SK-N-SH (cell line): ENCODE data around the gene CLCN3.

Experiments
- CTCF ChIP-seq: fragments of 200-600 bp; sonication (generic); IDR thresholded peaks from 2 replicates; pipeline ENCODE4 v1.6.1; 2017; ENCODE audit warnings: antibody characterized with exemption, mild to moderate bottlenecking, moderate library complexity
- EP300 ChIP-seq, 2 experiments: IDR thresholded peaks; 2 replicates each; pipeline versions ENCODE4 v1.4.0 to v1.6.1; 2012; ENCODE audit warnings: borderline replicate concordance in 1 of 2, low read depth in 1 of 2, low read length in 1 of 2
- TAF1 ChIP-seq: IDR thresholded peaks from 2 replicates; pipeline ENCODE4 v1.6.1; 2012; ENCODE audit warnings: low read depth, mild to moderate bottlenecking, low read length, moderate library complexity, borderline replicate concordance
- TEAD4 ChIP-seq: IDR thresholded peaks from 2 replicates; pipeline ENCODE4 v1.4.0; 2012; ENCODE audit warnings: mild to moderate bottlenecking, borderline replicate concordance; ENCODE audit not compliant: insufficient read depth

- TF ChIP-seq CTCF (no peak), TAF1 (no peak), EP300 (IDR thresholded peaks at IDR 0.05; ENCODE audit: borderline replicate concordance in 1 of 2, low read depth in 1 of 2, low read length in 1 of 2) (no peak), TEAD4 (no peak)
Measured at GRCh38 chr4:169617306-169617705, 3.1 kb upstream of the CLCN3 start.
